Caki2 (cell line): ENCODE data around the gene KRTAP10-4. TPM values are rescaled to one million over a fixed set of nuclear protein-coding genes. Genes with fewer than 3 reads are reported as not detected.
"Not testable (repeated sequence)": the region's sequence is repeated elsewhere in the genome, so short reads cannot be mapped to it uniquely, and the experiment has no call there.

ENCODE experiments used
- DNase-seq: peaks from one replicate; pipeline ENCODE4 v3.0.0-alpha.2; 2015; ENCODE audit warnings: low read depth
- in situ Hi-C: cut with HindIII; loops from 2 replicates; pipeline ENCODE4 v1.10.0; 2016; ENCODE audit warnings: low sequenced_read_pairs, low pct_unique_long_range_greater_than_20kb, mixed read lengths
- total RNA-seq: library from RNA; depleted of rRNA; stranded (reverse); fragments of >200 nt; shearing (Covaris generic); gene quantifications from 2 replicates; pipeline ENCODE4 v1.2.3, GENCODE V29; 2014; ENCODE audit warnings: low replicate concordance

KRTAP10-4 gene
- total RNA-seq, 1 experiment from 2014 or later, result not detected

GRCh38 chr21:44533121-44533890 lies 40.2 kb upstream of the KRTAP10-4 start:
- in situ Hi-C loops, result no loop called here

GRCh38 chr21:44533891-44534627 lies 39.5 kb upstream of the KRTAP10-4 start:
- DNase-seq, result no peak
- in situ Hi-C loops, result no loop called here

More at GRCh38 chr21:44533121-44533890, 40.2 kb upstream of the KRTAP10-4 start:
- DNase-seq, result no peak

- DNase-seq, result no peak
- in situ Hi-C loops, result no loop called here
These were observed 38.8 kb upstream of the KRTAP10-4 start for GRCh38 chr21:44534688-44535087.

- no peak for DNase-seq
- in situ Hi-C loops, result no loop called here
These were observed 37.6 kb upstream of the KRTAP10-4 start for GRCh38 chr21:44535963-44536362.

- in situ Hi-C loops, result no loop called here
- no peak for DNase-seq
These were observed 35.3 kb upstream of the KRTAP10-4 start for GRCh38 chr21:44537930-44538911.

GRCh38 chr21:44539046-44539445 lies 34.5 kb upstream of the KRTAP10-4 start:
- in situ Hi-C loops, result no loop called here
- no peak for DNase-seq

DNA sequence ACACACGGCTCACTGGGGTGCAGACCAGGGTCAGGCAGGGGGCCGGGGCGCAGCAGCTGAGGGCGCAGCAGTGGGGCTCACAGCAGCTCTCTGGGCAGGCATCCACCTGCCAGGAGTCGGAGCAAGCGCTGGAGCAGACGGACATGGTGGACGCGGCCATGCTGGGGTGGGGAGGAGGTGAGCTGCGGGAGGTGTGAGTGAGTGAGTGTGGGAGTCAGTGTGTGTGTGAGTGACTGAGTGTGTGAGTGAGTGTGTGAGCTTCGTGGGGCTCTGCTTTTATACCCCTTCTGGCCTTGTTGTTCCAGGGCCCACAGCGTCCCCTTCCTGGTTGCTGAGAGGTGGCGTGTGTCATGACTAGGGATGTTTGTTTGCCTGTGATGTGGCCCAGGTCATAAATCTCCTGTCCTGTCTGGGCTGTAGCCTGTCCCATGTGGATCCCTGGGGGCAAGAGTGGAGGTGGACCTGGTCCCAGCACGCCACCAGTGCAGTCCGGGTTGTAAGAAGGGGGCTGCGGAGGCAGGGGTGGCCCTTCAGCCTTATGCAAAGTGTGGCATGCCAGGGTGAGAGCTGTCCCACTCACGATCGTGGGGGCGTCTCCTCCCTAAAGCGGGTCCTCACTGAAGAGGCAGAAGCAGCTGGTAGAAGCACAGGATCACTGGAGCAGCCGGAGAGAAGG lies 33.4 kb upstream of the KRTAP10-4 start, which contains the start of gene KRTAP10-1:
Gene KRTAP10-1, minus strand, starts transcription at position 205 of the 676 bp plus-strand sequence. Its CDS starts 45 bp downstream, at position 160.
- DNase-seq, result no peak
- in situ Hi-C loops, result no loop called here

DNA sequence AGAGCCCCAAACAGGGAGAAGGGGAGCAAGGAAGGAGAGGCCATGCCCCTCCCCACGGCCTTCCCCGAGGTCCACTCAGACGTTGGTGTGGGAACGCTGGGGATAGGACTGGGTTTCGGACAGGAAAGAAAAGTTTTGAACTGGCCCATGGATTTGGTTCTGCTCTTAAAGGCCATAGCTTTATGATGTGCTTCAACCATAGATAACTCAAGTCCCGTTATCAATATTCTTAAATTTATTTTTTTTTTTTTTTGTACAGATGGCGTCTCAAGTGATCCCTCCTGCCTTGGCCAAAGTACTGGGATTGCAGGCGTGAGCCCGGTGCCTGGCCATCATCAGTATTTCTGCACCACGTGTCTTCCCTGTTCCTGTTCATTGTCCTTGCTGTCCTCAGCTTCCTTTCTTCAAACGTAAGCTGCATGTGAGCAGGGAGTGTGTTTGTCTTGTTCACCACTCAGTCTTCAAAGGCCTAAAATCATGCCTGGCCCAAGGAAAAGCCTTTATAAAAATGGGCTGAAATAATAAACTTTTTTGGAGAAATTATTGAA lies 32.7 kb upstream of the KRTAP10-4 start:
- DNase-seq, result no peak
- in situ Hi-C loops, result no loop called here

DNA sequence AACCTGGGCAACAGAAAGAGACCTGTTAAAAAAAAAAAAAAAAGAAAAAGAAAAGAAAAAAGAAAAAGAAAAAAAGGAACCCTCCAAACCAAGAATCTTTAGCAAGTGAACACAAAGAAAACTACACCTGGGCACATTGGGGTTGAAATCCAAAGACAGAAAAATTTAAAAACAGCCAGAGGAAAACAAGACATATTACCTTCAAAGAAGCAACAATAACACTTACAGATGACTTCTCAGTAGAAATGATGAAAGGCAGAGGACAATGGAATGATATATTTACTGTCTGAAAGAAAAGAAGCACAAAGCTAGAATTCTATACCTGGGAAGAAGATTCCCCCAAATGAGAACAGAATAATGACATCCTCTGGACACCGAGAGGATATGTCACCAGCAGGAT lies 30.8 kb upstream of the KRTAP10-4 start:
- no peak for DNase-seq
- in situ Hi-C loops, result no loop called here

GRCh38 chr21:44544566-44544965 lies 29.0 kb upstream of the KRTAP10-4 start:
- no peak for DNase-seq
- in situ Hi-C loops, result no loop called here

- DNase-seq, result no peak
- in situ Hi-C loops, result no loop called here
These were observed 25.7 kb upstream of the KRTAP10-4 start for GRCh38 chr21:44547656-44548331.

- DNase-seq, result no peak
- in situ Hi-C loops, result no loop called here
These were observed 25.1 kb upstream of the KRTAP10-4 start for GRCh38 chr21:44548381-44548780.

DNA sequence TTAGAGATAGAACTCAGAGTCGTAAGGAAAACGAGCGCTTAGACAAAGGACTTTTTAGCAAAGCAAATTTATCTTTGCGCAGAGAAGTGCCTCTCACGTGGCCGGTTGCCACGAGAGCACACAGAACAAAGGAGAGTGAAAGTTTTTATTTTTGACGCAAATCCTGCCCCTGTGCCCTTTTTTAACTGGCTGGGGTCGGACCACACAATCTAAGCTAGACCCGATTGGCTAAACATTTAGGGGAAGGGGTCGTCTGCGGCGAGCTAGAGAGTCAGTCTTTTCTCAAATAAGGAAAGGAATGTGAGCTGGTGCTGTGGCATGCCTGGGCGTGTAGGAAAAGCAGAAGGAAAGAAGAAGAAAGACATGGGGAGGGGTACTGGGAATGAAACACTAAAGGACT lies 24.6 kb upstream of the KRTAP10-4 start:
- in situ Hi-C loops, result no loop called here
- DNase-seq, result no peak

DNA sequence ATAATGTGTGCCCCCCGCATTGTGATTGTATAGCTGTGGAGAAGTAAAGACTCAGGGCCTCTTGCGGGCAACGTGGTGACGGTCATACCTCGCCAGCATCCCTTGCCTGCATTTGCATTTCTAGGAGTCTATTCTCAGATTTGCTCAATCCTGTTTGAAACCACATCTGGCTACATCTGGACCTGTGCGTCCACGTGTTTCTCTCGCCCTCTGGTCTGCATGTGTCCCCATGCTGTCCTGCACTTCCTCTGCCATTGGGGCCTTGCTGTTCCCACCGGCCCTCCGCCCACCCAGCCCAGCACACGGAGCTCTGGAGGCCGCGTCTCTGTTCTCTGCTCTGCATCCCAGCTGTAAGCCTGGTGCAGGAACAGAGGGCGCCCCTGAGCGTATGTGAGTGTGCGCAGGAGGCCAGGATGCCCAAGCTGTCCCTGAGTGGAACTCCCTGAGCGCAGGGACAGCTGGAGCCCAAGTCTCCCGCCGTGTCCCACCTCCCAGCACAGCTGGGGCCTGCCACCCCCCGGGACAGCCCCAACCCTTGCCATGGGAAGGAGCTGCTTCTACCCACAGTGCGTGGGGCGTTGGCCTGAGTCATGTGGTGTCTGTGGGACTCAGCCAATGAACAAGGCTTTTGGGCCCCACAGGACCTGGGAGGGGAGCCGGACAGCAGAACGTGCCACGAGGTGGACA lies 23.9 kb upstream of the KRTAP10-4 start:
- in situ Hi-C loops, result no loop called here
- no peak for DNase-seq

DNA sequence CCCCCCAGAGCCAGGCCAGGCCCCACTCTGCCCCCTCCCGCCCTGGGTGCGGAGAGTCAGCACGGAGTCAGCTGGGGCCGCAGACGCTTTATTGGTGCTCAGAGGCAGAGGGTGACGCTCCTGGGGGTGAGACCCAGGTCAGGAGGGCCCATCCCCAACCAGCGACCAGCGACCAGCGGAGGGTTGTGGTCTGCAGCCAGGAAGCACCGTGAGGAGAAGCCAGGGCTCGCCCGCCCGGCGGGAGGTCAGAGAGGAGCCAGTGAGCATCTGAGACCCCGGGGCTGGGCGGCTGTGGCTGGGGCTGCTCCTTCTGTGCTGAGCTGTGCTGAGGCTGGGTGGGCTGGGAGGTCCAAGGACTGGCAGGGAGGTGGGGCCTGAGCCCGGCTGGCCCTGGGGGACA lies 23.2 kb upstream of the KRTAP10-4 start:
- in situ Hi-C loops, DNase-seq: not testable (repeated sequence)

- in situ Hi-C loops, result no loop called here
- no peak for DNase-seq
These were observed 22.7 kb upstream of the KRTAP10-4 start for GRCh38 chr21:44550807-44551206.
